ENCODE data around the gene TTLL3.
A peak's percentile ranks its signal among the peaks of the same experiment; 100 is the strongest.
"Not testable (repeated sequence)": the region's sequence is repeated elsewhere in the genome, so short reads cannot be mapped to it uniquely, and the experiment has no call there.

The TTLL3 gene

GRCh38 chr3:9843715-9844438 is 33.8 kb downstream of the TTLL3 start, which contains the start of gene RPUSD3:
Gene RPUSD3, minus strand, starts transcription at chr3:9844008. Its CDS starts 18 bp downstream, at chr3:9843990.
- DNase-seq (ENCODE audit: low read depth), result peak; percentile 94

GRCh38 chr3:9846231-9846630 is 36.2 kb downstream of the TTLL3 start:
- no peak for DNase-seq (ENCODE audit: low read depth)

- no peak for DNase-seq (ENCODE audit: low read depth)
These were observed 36.9 kb downstream of the TTLL3 start for GRCh38 chr3:9846931-9847488.

- DNase-seq (ENCODE audit: low read depth), result not testable (repeated sequence)
These were observed 37.8 kb downstream of the TTLL3 start for GRCh38 chr3:9847870-9848269.

DNA sequence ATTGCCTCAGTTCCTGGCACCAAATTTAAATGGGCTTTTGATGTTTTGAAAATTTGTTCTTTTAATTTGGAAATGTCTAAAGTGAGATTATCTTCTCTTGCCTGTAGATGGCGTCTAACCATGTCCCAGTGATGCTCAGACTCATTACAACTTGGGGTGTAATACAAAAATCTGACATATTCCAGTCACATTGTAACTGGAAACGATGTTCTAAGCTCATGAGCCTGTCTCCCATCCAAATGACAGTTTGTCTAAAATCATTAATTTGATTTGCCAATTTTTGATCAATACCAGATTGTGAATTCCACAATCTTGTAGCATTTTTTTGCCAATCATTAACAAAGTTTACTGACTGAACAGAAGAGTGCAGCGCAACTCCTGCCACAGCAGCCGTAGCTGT is 38.8 kb downstream of the TTLL3 start:
- DNase-seq (ENCODE audit: low read depth), result not testable (repeated sequence)

DNA sequence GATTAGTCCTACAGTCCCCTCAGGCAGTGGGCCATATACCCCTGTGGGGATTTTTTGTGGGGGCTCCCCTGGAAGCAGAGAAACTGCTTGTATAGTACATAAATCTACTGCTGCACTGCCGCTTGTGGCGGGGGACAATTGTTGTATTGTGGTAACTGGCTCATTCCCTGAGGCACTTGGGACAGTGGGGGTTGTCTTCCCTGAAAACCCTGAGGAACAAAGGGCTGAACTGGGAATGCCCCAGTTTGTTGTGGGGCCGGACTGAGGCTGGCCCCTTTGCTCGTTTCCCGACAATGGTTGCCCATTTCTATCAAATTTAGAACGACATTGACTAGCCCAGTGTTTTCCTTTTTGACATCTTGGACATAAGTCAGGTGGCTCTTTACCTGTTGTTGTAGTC is 41.3 kb downstream of the TTLL3 start:
- not testable (repeated sequence) for DNase-seq (ENCODE audit: low read depth)

GRCh38 chr3:9851926-9852325 is 41.9 kb downstream of the TTLL3 start:
- DNase-seq (ENCODE audit: low read depth), result not testable (repeated sequence)

DNA sequence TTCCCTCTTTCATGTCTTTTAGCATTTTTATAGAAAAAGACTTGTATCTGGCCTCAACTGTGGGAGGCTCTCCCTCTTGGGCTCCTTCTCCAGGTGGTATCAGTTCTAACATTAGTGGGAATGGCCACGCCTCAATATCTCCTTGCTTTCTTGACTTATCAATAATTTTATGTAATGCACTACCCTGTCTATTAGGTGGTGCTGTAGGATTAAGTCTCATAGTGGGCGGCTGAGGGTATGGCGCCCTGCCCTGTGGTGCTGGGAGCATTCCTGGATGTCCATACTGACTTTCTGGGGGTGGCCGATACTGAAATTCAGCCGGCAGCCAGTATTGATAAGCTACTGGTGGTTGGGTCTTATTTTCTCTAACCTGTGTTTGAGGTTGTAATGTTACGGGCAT is 42.5 kb downstream of the TTLL3 start:
- no peak for DNase-seq (ENCODE audit: low read depth)

DNA sequence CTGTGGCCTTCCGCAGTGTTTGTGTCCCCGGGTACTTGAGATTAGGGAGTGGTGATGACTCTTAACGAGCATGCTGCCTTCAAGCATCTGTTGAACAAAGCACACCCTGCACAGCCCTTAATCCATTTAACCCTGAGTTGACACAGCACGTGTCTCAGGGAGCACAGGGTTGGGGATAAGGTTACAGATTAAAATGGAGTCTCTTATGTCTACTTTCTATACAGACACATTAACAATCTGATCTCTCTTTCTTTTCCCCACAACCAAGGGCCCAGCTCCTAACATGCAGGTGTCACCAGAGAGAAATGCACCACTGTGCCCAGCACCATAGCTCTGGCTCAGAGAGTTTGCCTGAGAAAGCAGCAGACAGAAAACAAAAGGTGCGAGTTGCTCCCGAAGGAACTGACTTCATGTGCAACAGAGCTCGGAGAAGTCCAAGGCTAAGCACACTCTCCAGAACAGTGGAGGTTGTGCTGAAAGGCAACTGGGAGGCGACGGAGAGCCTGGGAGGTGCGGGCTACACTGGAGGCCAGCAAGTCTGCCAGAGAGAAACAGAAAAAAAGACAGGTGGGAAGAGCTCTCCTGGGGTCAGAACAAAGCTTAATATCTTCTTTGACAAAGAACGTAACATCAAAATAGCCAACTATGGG is 44.4 kb downstream of the TTLL3 start:
- not testable (repeated sequence) for DNase-seq (ENCODE audit: low read depth)

GRCh38 chr3:9855594-9855993 is 45.5 kb downstream of the TTLL3 start:
- no peak for DNase-seq (ENCODE audit: low read depth)

DNA sequence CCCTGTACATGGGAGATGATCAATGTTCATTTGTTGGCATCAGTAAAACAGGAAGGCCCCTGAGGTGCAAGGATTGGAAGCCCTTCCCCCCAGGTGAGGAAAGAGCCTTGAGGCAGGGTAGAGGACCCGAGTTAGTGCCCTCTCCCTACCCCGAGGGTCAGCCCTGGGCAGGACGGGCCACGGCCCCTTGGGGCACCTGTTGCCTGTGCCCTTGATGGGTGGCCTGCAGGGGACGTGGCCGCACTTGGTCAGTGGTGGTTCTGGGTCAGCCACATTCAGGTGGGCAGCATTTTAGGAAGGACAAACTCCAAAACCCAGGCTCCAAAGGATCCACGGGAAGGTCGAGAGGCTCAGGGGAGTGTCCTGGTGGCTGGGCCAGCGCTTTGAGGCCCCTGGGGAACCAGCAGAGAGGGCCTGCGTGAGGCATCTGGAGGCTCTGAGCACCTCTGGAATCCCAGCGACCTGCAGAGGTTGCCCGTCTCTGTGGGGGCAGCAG is 49.5 kb downstream of the TTLL3 start:
- no peak for DNase-seq (ENCODE audit: low read depth)

DNA sequence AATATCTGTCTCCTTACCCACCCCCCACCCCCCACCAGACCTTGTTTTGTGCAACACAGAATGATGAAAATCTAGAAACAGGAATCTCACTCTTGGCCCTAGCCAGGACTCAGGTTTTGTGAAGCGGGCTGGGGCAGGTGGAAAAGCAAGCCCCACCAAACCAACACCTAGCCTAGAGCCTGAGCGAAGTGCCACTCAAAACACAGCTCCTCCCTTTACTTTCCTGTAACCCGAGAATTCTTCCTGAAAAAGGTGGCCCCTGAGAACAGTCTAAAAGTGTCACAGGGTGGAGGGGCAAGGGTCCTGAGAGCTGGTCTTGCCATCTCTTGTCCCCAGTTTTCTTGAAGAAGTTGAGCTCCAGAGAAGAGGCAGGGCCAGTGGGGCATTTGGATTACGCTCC is 51.1 kb downstream of the TTLL3 start:
- no peak for DNase-seq (ENCODE audit: low read depth)

DNA sequence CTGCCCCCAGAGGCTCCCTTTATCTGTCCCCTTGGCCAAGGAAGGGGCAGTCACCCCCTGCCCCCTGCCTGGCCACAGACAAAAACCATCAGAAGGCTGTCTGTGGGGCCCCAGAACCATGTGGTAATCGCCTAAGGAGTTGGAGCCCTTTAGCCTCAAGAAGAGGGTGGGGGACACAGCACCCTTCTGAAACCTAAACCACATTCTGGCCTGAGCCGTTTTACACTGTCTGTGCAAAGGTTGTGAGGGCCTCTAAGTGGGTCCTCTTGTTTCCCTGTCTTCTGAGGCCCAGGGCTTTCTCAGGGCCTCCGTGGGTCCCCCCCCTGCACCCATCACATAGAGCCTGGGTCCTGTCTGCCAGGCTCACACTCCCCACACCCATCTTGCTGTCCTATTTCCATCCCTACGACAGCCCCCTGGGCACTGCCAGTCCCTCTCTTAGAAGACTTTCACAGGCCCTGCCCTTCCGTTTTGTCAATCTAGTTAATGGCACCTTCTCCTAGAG is 51.6 kb downstream of the TTLL3 start:
- no peak for DNase-seq (ENCODE audit: low read depth)

- no peak for DNase-seq (ENCODE audit: low read depth)
These were observed 52.5 kb downstream of the TTLL3 start for GRCh38 chr3:9862391-9863057.

DNA sequence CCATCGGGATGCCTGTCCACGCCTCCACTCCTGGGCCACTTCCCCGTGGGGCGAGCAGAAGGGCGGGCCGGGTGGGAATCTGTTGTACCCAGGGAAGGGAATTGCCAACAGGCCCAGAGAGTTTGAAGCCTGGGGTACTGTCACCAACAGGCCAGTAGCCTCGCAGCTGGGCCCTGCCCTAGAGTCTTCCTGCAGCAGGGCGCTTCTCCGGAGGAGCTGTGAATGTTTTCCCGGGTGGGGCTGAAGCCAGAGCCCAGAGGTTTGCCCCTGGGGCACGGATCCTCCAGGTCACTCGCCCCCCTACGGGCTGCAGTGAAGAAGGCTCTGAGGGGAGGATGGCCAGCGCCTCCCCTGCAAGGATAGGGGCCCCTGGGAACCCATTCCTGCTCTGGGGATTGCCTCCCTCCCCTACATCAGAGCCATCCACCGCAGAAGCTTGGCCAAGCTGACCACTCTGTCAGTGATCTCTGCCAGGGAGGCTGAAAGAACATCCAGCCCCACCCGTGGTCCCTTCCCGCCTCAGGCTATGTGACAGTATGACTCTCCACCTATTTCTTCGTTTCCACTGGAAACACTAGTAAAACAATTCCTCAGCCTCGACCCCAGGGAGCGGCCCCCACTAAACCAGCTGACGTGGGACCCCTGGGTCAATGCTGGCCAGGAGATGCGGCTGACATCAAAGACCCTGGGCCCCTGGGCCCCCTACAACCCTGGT is 53.2 kb downstream of the TTLL3 start:
- DNase-seq (ENCODE audit: low read depth), result no peak

GRCh38 chr3:9864200-9864927 is 54.3 kb downstream of the TTLL3 start:
- DNase-seq (ENCODE audit: low read depth), result no peak

DNA sequence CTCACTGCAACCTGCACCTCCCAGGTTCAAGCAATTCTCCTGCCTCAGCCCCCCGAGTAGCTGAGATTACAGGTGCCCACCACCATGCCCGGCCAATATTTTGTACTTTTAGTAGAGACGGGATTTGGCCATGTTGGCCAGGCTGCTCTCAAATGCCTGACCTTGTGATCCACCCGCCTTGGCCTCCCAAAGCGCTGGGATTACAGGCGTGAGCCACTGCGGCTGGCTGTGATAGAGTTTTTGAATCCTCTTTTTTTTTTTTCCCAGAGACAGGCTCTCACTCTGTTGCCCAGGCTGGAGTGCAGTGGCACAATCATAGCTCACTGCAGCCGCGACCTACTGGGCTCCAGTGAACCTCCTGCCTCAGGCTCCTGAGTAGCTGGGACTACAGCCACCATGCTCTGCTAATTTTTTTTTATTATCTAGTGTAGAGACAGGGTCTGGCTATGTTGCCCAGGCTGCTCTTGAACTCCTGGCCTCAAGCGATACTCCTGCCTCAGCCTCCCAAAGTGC is 55.1 kb downstream of the TTLL3 start:
- not testable (repeated sequence) for DNase-seq (ENCODE audit: low read depth)

- DNase-seq (ENCODE audit: low read depth), result no peak
These were observed 56.6 kb downstream of the TTLL3 start for GRCh38 chr3:9866639-9867038.

GRCh38 chr3:9867106-9867505 is 57.0 kb downstream of the TTLL3 start:
- no peak for DNase-seq (ENCODE audit: low read depth)

DNA sequence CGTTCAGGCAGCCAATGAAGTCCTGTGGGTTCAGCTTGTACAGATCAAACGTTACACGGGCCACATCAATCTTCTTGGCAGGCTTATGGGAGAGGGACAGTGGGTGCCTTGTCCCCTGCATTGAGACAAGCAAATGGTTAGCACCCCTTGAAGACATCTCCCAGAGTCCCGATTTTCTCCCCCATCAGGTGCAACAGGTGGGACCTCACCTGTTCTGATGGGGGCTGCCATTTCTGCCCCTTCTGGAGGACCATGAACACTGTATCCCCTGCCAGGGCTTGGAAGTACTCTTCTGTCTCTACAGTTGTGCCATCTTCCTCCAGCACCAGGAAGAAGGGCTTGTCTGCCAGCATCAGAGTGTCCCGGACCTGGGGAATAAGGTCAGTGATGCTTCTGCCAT is 59.9 kb downstream of the TTLL3 start:
- DNase-seq (ENCODE audit: low read depth), result no peak

GRCh38 chr3:9870978-9871377 is 60.9 kb downstream of the TTLL3 start:
- no peak for DNase-seq (ENCODE audit: low read depth)
